HEK293 (cell line): Measurements from ENCODE around the gene KRTDAP.

Experiments used
- CTCF ChIP-seq: fragments of 450-650 bp; formaldehyde crosslinking; IDR thresholded peaks from 2 replicates; pipeline ENCODE4 v1.5.1; 2016; ENCODE audit warnings: missing biosample characterization, missing genetic modification characterization
- INSM2 ChIP-seq: fragments of 450-650 bp; formaldehyde crosslinking; IDR thresholded peaks from 2 replicates; pipeline ENCODE4 v1.5.1; 2016; ENCODE audit warnings: missing biosample characterization, missing genetic modification characterization
- KLF17 ChIP-seq: fragments of 450-650 bp; formaldehyde crosslinking; IDR thresholded peaks from 2 replicates; pipeline ENCODE4 v1.5.1; 2016; ENCODE audit warnings: missing biosample characterization, missing genetic modification characterization
- MYNN ChIP-seq: fragments of 450-650 bp; formaldehyde crosslinking; IDR thresholded peaks from 2 replicates; pipeline ENCODE4 v1.5.1; 2016; ENCODE audit warnings: missing biosample characterization, missing genetic modification characterization, borderline replicate concordance
- MZF1 ChIP-seq: fragments of 450-650 bp; formaldehyde crosslinking; IDR thresholded peaks from 2 replicates; pipeline ENCODE4 v1.5.1; 2017; ENCODE audit warnings: missing biosample characterization, missing genetic modification characterization, borderline replicate concordance
- PRDM4 ChIP-seq: fragments of 450-650 bp; formaldehyde crosslinking; IDR thresholded peaks from 2 replicates; pipeline ENCODE4 v1.5.1; 2017; ENCODE audit warnings: missing biosample characterization, missing genetic modification characterization
- TCF7L2 ChIP-seq: IDR thresholded peaks from 2 replicates; pipeline ENCODE4 v1.6.1; 2011; ENCODE audit warnings: low read depth, mild to moderate bottlenecking, inconsistent platforms, low read length, moderate library complexity, borderline replicate concordance
- ZNF114 ChIP-seq: fragments of 450-650 bp; formaldehyde crosslinking; IDR thresholded peaks from 2 replicates; pipeline ENCODE4 v1.5.0; 2017; ENCODE audit warnings: missing biosample characterization, missing genetic modification characterization
- ZNF175 ChIP-seq: fragments of 450-650 bp; formaldehyde crosslinking; IDR thresholded peaks from 2 replicates; pipeline ENCODE4 v1.5.1; 2016; ENCODE audit warnings: missing biosample characterization, missing genetic modification characterization
- ZNF214 ChIP-seq: fragments of 450-650 bp; formaldehyde crosslinking; IDR thresholded peaks from 2 replicates; pipeline ENCODE4 v1.5.1; 2017; ENCODE audit warnings: missing biosample characterization, mild to moderate bottlenecking, missing genetic modification characterization, borderline replicate concordance
- ZNF629 ChIP-seq: fragments of 450-650 bp; formaldehyde crosslinking; IDR thresholded peaks from 2 replicates; pipeline ENCODE4 v1.5.1; 2017; ENCODE audit warnings: missing biosample characterization, missing genetic modification characterization
- ZNF76 ChIP-seq: fragments of 450-650 bp; formaldehyde crosslinking; IDR thresholded peaks from 2 replicates; pipeline ENCODE4; 2016; ENCODE audit warnings: low read depth, missing biosample characterization, missing genetic modification characterization, borderline replicate concordance

GRCh38 chr19:35509861-35510625, 19.8 kb upstream of the KRTDAP start:
- no peak for TF ChIP-seq ZNF214 (tag by site-specific recombination)
- TF ChIP-seq INSM2: no peak; the same call in 1 of the 2 replicates
- no peak for TF ChIP-seq MYNN (tag by site-specific recombination)
- TF ChIP-seq ZNF76: peak; percentile 59
- peak; percentile 100 for TF ChIP-seq CTCF (tag by site-specific recombination)
- peak; percentile 61; the same call in 1 of the 2 replicates for TF ChIP-seq MZF1 (tag by site-specific recombination)
- TF ChIP-seq TCF7L2: no peak
- no peak for TF ChIP-seq ZNF114 (tag by site-specific recombination)
- TF ChIP-seq ZNF629 (tag by site-specific recombination): peak; percentile 94
- TF ChIP-seq PRDM4 (tag by site-specific recombination): peak; percentile 56; the same call in 1 of the 2 replicates
- TF ChIP-seq ZNF175: no peak
- TF ChIP-seq KLF17 (tag by site-specific recombination): peak; percentile 88
